A549 (cell line): ENCODE measurements around the gene HSF2BP. TPM values are rescaled to one million over a fixed set of nuclear protein-coding genes. Genes with fewer than 3 reads are reported as not detected.
A peak's percentile ranks its signal among the peaks of the same experiment; 100 is the strongest.

Source experiments
- ATAC-seq, 2 experiments: fragments of 200-7000 bp in 1 of 2; fragments of >200 bp in 1 of 2; cut with Nextera tagmentation in 1 of 2; cut with Tn5 transposase in 1 of 2; 3 replicates each; pipeline versions ENCODE4 v1.8.0 to v1.9.1; 2018 to 2020; ENCODE audit warnings: mild to moderate bottlenecking in 1 of 2, moderate library complexity in 1 of 2
- CTCF ChIA-PET: fragments of 300-600 bp; sonication (Branson Sonifier 250); formaldehyde crosslinking; extraction: SDS; loops from one replicate; lab custom pipeline; 2021; ENCODE audit warnings: antibody characterized with exemption, inconsistent platforms; lab: Yijun Ruan, JAX
- POLR2A ChIA-PET: fragments of 350-600 bp; formaldehyde crosslinking; extraction: SDS; loops from one replicate; lab custom pipeline; 2021; ENCODE audit warnings: antibody characterized with exemption, inconsistent platforms; lab: Yijun Ruan, JAX
- DNase-seq, 2 experiments: peaks; one replicate each; pipeline versions ENCODE4 v3.0.0 to v3.0.0-alpha.2; 2011 to 2016; ENCODE audit warnings: low read depth in 1 of 2, low spot score in 1 of 2
- FAIRE-seq: peaks from 2 replicates; lab custom pipeline; 2011; peaks lifted over from hg19 to GRCh38; lab: Jason Lieb, UNC
- H3K27ac ChIP-seq, 2 experiments: fragments of >200 bp; sonication (Bioruptor Twin); formaldehyde crosslinking; 3 replicates each; pipeline ENCODE4 v1.5.1; 2016 to 2017
- H3K4me1 ChIP-seq: fragments of >200 bp; sonication (Bioruptor Twin); formaldehyde crosslinking; 3 replicates; pipeline ENCODE4 v1.6.1; 2016
- H3K4me2 ChIP-seq: fragments of >200 bp; sonication (Bioruptor Twin); formaldehyde crosslinking; 3 replicates; pipeline ENCODE4 v1.6.1; 2016
- H3K4me3 ChIP-seq: fragments of >200 bp; sonication (Bioruptor Twin); formaldehyde crosslinking; 3 replicates; pipeline ENCODE4 v1.5.1; 2016
- H3K9me3 ChIP-seq: fragments of >200 bp; sonication (Bioruptor Twin); formaldehyde crosslinking; 3 replicates; pipeline ENCODE4 v1.6.1; 2016
- CBX8 ChIP-seq: fragments of 200-600 bp; sonication (generic); IDR thresholded peaks from 2 replicates; pipeline ENCODE4 v1.6.1; 2016
- CEBPB ChIP-seq, 2 experiments: fragments of >200 bp in 1 of 2; sonication (Bioruptor Twin) in 1 of 2; formaldehyde crosslinking in 1 of 2; IDR thresholded peaks; 2 replicates each; pipeline ENCODE4 v1.6.1; 2012 to 2016
- CHD4 ChIP-seq: fragments of 200-600 bp; sonication (generic); IDR thresholded peaks from 2 replicates; pipeline ENCODE4 v1.6.1; 2016; ENCODE audit warnings: antibody characterized with exemption, mild to moderate bottlenecking, borderline replicate concordance
- CTCF ChIP-seq: fragments of >200 bp; sonication (Bioruptor Twin); formaldehyde crosslinking; IDR thresholded peaks from 3 replicates; pipeline ENCODE4 v1.5.1; 2016
- EP300 ChIP-seq, 2 experiments: fragments of >200 bp; sonication (Bioruptor Twin); formaldehyde crosslinking; IDR thresholded peaks; 2 replicates in 1 of 2; 3 replicates in 1 of 2; pipeline ENCODE4 v1.6.1; 2016 to 2017
- FOSL2 ChIP-seq, 2 experiments: fragments of 450-650 bp in 1 of 2; fragments of >200 bp in 1 of 2; sonication (Bioruptor Twin) in 1 of 2; formaldehyde crosslinking; IDR thresholded peaks; 2 replicates each; pipeline versions ENCODE4 v1.5.0 to v1.6.1; 2016 to 2020; ENCODE audit warnings: mild to moderate bottlenecking in 1 of 2, moderate library complexity in 1 of 2
- GATA3 ChIP-seq: IDR thresholded peaks from 2 replicates; pipeline ENCODE4 v1.6.1; 2012; ENCODE audit warnings: borderline replicate concordance
- HEYL ChIP-seq: fragments of 250-450 bp; sonication (Bioruptor Pico); IDR thresholded peaks from 2 replicates; pipeline ENCODE4 v1.8.0; 2021; ENCODE audit warnings: mild to moderate bottlenecking, moderate library complexity
- HOXA7 ChIP-seq: fragments of 250-450 bp; sonication (Bioruptor Pico); IDR thresholded peaks from 2 replicates; pipeline ENCODE4 v1.5.0; 2020; ENCODE audit warnings: mild to moderate bottlenecking, moderate library complexity
- HOXB13 ChIP-seq: fragments of 250-450 bp; sonication (Bioruptor Pico); IDR thresholded peaks from 2 replicates; pipeline ENCODE4 v1.5.0; 2020; ENCODE audit warnings: low read depth, mild to moderate bottlenecking, moderate library complexity
- JUN ChIP-seq, 2 experiments: fragments of >200 bp; sonication (Bioruptor Twin); formaldehyde crosslinking; IDR thresholded peaks; 2 replicates in 1 of 2; 3 replicates in 1 of 2; pipeline ENCODE4 v1.6.1; 2016 to 2017
- MAZ ChIP-seq: fragments of 150-350 bp; IDR thresholded peaks from 2 replicates; pipeline ENCODE4 v1.6.1; 2014; ENCODE audit warnings: antibody characterized with exemption, low read depth, low read length, borderline replicate concordance
- PBX3 ChIP-seq: IDR thresholded peaks from 2 replicates; pipeline ENCODE4 v1.6.1; 2012
- RAD21 ChIP-seq, 2 experiments: fragments of >200 bp in 1 of 2; sonication (Bioruptor Twin) in 1 of 2; formaldehyde crosslinking in 1 of 2; IDR thresholded peaks in 1 of 2; conservative IDR thresholded peaks in 1 of 2; 2 replicates in 1 of 2; 3 replicates in 1 of 2; pipeline ENCODE4 v1.6.1; 2012 to 2018; ENCODE audit warnings: inconsistent platforms in 1 of 2
- RCOR1 ChIP-seq: fragments of 150-350 bp; IDR thresholded peaks from 2 replicates; pipeline ENCODE4 v1.6.1; 2014; ENCODE audit warnings: antibody characterized with exemption, low read length, low read depth
- RFX5 ChIP-seq: fragments of 450-650 bp; IDR thresholded peaks from 2 replicates; pipeline ENCODE4 v1.7.1; 2014; ENCODE audit warnings: antibody characterized with exemption, mild to moderate bottlenecking, moderate library complexity
- RNF2 ChIP-seq: fragments of 200-600 bp; sonication (generic); IDR thresholded peaks from 2 replicates; pipeline ENCODE4 v1.6.1; 2016; ENCODE audit warnings: low read depth, mild to moderate bottlenecking, antibody characterized with exemption, moderate library complexity, borderline replicate concordance
- SMC3 ChIP-seq: fragments of >200 bp; sonication (Bioruptor Twin); formaldehyde crosslinking; IDR thresholded peaks from 3 replicates; pipeline ENCODE4 v1.6.1; 2018; ENCODE audit warnings: inconsistent platforms
- TP53 ChIP-seq: fragments of 250-450 bp; sonication (Bioruptor Pico); IDR thresholded peaks from 2 replicates; pipeline ENCODE4 v1.5.0; 2021; ENCODE audit warnings: mild to moderate bottlenecking, moderate library complexity
- ZC3H11A ChIP-seq: fragments of 450-650 bp; IDR thresholded peaks from 2 replicates; pipeline ENCODE4 v1.6.1; 2014; ENCODE audit warnings: antibody characterized with exemption, mild to moderate bottlenecking
- ZFP36 ChIP-seq: fragments of 450-650 bp; IDR thresholded peaks from 2 replicates; pipeline ENCODE4 v1.6.1; 2014; ENCODE audit warnings: borderline replicate concordance; ENCODE audit not compliant: partially characterized antibody
- ZNF302 ChIP-seq: fragments of 250-450 bp; sonication (Bioruptor Pico); IDR thresholded peaks from 2 replicates; pipeline ENCODE4 v1.9.0; 2021; ENCODE audit warnings: inconsistent platforms, mild to moderate bottlenecking, moderate library complexity
- WGBS: methylation state at CpG from one replicate; pipeline ENCODE4 v1.1.6; 2017; ENCODE audit errors: missing lambda C conversion rate; 5-methylcytosine and 5-hydroxymethylcytosine counted together
- polyA plus RNA-seq, 4 experiments: library from polyadenylated mRNA; depleted of rRNA in 3 of 4; stranded (reverse); fragments of >200 nt; fragmentation: RNase III in 1 of 4; extraction: RNeasy Plus Mini Kit Qiagen cat#74134 plus additional on column Dnase treatment in 1 of 4; gene quantifications; 2 replicates in 3 of 4; 3 replicates in 1 of 4; pipeline ENCODE4 v1.2.3, GENCODE V29; 2011 to 2017
- TF ChIP-seq, protein P1 (sequence below): fragments of 450-650 bp; IDR thresholded peaks from 2 replicates; pipeline ENCODE4 v1.6.1; 2014; ENCODE audit warnings: antibody characterized with exemption
- TF ChIP-seq, protein P2 (sequence below): IDR thresholded peaks from 2 replicates; pipeline ENCODE4 v1.6.1; 2012
- TF ChIP-seq, protein P3 (sequence below): fragments of 250-450 bp; sonication (Bioruptor Pico); IDR thresholded peaks from 2 replicates; pipeline ENCODE4 v1.5.0; 2021; ENCODE audit warnings: mild to moderate bottlenecking, moderate library complexity, borderline replicate concordance
- TF ChIP-seq, protein P4 (sequence below): fragments of 250-450 bp; sonication (Bioruptor Pico); IDR thresholded peaks from 2 replicates; pipeline ENCODE4 v1.5.0; 2020; ENCODE audit warnings: low read depth, mild to moderate bottlenecking, moderate library complexity

Gene HSF2BP
- polyA plus RNA-seq, 2 of the 4 experiments (the other 2 are of a cell fraction) = 1.7 to 3.1 TPM

- no peak for FAIRE-seq
- 19% methylated on average over 12 of the region's 12 CpGs for WGBS
- H3K27ac ChIP-seq = peak overlapping the region; percentile 83 to 91
- H3K9me3 ChIP-seq = 0 out of 3 replicates have a peak, but pooled peaks cover 3% of the 10 kb centered on the region
- TF ChIP-seq, protein P1, sequence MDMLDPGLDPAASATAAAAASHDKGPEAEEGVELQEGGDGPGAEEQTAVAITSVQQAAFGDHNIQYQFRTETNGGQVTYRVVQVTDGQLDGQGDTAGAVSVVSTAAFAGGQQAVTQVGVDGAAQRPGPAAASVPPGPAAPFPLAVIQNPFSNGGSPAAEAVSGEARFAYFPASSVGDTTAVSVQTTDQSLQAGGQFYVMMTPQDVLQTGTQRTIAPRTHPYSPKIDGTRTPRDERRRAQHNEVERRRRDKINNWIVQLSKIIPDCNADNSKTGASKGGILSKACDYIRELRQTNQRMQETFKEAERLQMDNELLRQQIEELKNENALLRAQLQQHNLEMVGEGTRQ = no peak
- TF ChIP-seq MAZ (no peak), SMC3 (no peak), TP53 (no peak), PBX3 (no peak), HOXB13 (peak; percentile 64; the same call in 1 of the 2 replicates), CEBPB (IDR thresholded peaks at IDR 0.05) (no peak), RNF2 (no peak), ZC3H11A (no peak), EP300 (IDR thresholded peaks at IDR 0.05) (peak in 1 of 2 experiments; percentile 66; a peak in 1 of 5 replicates), RAD21 (conservative IDR thresholded peaks at IDR 0.05 in 1 of 2, IDR thresholded peaks at IDR 0.05 in 1 of 2) (peak in 1 of 2 experiments; percentile 16; a peak in 1 of 5 replicates), CTCF (no peak), RCOR1 (no peak), FOSL2 (IDR thresholded peaks at IDR 0.05) (no peak), FOSL2 (CRISPR knock-in tag; IDR thresholded peaks at IDR 0.05) (peak; percentile 65), RFX5 (no peak), HEYL (CRISPR knock-in tag) (no peak), ZFP36 (no peak), ZNF302 (CRISPR knock-in tag) (no peak), HOXA7 (CRISPR knock-in tag) (no peak), GATA3 (peak; percentile 75; the same call in 1 of the 2 replicates), CBX8 (no peak), CHD4 (no peak), JUN (IDR thresholded peaks at IDR 0.05) (0 out of 5 replicates have a peak, but pooled peaks of 1 of the 2 experiments have one; percentile 35)
- TF ChIP-seq, protein P2, sequence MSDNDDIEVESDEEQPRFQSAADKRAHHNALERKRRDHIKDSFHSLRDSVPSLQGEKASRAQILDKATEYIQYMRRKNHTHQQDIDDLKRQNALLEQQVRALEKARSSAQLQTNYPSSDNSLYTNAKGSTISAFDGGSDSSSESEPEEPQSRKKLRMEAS = peak; percentile 73
- TF ChIP-seq, protein P3, sequence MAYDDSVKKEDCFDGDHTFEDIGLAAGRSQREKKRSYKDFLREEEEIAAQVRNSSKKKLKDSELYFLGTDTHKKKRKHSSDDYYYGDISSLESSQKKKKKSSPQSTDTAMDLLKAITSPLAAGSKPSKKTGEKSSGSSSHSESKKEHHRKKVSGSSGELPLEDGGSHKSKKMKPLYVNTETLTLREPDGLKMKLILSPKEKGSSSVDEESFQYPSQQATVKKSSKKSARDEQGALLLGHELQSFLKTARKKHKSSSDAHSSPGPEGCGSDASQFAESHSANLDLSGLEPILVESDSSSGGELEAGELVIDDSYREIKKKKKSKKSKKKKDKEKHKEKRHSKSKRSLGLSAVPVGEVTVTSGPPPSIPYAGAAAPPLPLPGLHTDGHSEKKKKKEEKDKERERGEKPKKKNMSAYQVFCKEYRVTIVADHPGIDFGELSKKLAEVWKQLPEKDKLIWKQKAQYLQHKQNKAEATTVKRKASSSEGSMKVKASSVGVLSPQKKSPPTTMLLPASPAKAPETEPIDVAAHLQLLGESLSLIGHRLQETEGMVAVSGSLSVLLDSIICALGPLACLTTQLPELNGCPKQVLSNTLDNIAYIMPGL (CRISPR knock-in tag) = no peak
- TF ChIP-seq, protein P4, sequence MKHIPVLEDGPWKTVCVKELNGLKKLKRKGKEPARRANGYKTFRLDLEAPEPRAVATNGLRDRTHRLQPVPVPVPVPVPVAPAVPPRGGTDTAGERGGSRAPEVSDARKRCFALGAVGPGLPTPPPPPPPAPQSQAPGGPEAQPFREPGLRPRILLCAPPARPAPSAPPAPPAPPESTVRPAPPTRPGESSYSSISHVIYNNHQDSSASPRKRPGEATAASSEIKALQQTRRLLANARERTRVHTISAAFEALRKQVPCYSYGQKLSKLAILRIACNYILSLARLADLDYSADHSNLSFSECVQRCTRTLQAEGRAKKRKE (CRISPR knock-in tag) = peak; percentile 39; the same call in 1 of the 2 replicates
- DNase-seq = peak in 1 of 2 experiments; percentile 72
- CTCF ChIA-PET = interaction anchor here (0.8 to 1.2 kb wide), 2 partner anchors 11 to 17 kb away, joined by 3 read pairs; no protein-coding TSS in a partner anchor
- H3K4me2 ChIP-seq = peak overlapping the region; percentile 51
- POLR2A ChIA-PET = interaction anchor here (1.0 to 1.5 kb wide), 3 partner anchors 9 to 45 kb away, joined by 4 to 7 read pairs (median 5); no protein-coding TSS in a partner anchor
- peak; percentile 55 to 78; a peak in 5 of 6 replicates for ATAC-seq
- H3K4me1 ChIP-seq = peaks cover 74% of the 10 kb centered on the region
- H3K4me3 ChIP-seq = no peak overlapping the region
Observed at GRCh38 chr21:43600642-43601402, 58.5 kb downstream of the HSF2BP start.
